Coronary artery (tissue), 2 donors: ENCODE results near the gene UBE2E3.

Experiments
- DNase-seq: peaks from one replicate; pipeline ENCODE4 v3.0.0-alpha.2; 2017; ENCODE audit warnings: low spot score
- H3K27ac ChIP-seq, 2 donors: fragments of 200-600 bp; sonication (generic); one replicate each; pipeline ENCODE4 v1.5.1; 2016 to 2019
- H3K4me3 ChIP-seq: fragments of 200-600 bp; sonication (generic); 2 replicates; pipeline ENCODE4 v1.5.1; 2016; ENCODE audit warnings: mild to moderate bottlenecking, moderate library complexity
- TF ChIP-seq, protein P1 (sequence below): fragments of 200-600 bp; sonication (generic); IDR thresholded peaks from one replicate; pipeline ENCODE4 v1.5.1; 2019; ENCODE audit warnings: antibody characterized with exemption

UBE2E3 gene

DNA sequence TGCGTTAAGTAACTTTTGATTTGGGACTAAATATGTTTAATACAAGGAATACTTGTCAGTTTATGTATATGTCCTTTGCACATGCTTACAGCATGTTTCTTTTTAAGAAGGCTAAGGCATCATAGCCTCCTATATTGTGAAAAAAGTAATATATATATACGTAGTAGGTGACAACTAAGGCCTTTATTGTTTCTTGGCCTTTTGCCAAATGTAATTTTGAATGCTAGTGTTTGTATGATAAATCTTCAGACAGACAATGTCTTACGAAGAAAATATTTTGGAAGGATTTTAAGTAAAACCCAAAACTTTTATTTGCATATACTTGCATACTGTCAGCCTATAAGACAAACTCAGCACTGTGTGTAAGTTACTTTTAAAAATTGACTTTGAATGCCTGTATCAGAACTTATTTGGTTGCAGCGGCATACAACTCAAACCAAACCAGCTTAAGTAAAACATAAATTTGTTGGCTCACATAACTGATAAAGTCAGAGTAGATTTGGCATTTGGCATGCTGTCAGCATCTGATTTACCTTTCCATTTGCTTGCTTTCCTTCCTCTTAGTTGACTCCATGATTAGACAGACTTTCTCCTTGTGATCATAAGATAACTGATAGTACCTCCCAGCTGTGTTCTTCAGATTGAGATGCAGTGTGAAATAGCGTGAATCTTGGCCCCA lies 24.4 kb downstream of the UBE2E3 start:
- H3K4me3 ChIP-seq: no peak overlapping the region
- TF ChIP-seq, protein P1, sequence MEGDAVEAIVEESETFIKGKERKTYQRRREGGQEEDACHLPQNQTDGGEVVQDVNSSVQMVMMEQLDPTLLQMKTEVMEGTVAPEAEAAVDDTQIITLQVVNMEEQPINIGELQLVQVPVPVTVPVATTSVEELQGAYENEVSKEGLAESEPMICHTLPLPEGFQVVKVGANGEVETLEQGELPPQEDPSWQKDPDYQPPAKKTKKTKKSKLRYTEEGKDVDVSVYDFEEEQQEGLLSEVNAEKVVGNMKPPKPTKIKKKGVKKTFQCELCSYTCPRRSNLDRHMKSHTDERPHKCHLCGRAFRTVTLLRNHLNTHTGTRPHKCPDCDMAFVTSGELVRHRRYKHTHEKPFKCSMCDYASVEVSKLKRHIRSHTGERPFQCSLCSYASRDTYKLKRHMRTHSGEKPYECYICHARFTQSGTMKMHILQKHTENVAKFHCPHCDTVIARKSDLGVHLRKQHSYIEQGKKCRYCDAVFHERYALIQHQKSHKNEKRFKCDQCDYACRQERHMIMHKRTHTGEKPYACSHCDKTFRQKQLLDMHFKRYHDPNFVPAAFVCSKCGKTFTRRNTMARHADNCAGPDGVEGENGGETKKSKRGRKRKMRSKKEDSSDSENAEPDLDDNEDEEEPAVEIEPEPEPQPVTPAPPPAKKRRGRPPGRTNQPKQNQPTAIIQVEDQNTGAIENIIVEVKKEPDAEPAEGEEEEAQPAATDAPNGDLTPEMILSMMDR: no peak
- DNase-seq: no peak
- no peak overlapping the region for H3K27ac ChIP-seq

DNA sequence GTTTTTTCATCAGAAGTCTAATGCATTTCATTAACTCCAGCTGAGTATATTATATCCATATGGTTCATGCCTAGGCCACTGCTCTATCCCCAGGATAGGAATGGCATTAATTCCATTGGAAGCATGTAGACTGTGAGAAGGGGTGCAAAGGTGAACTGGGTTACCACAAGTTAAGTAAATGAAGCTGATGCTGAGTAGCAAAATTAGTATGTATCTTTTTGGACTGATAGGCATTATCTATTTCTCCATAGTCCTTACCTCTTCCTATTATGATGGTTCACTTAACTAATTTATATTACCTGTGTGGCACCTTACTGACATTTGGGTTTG lies 24.9 kb downstream of the UBE2E3 start:
- no peak overlapping the region for H3K27ac ChIP-seq
- DNase-seq: no peak
- no peak overlapping the region for H3K4me3 ChIP-seq
- TF ChIP-seq, protein P1: no peak

DNA sequence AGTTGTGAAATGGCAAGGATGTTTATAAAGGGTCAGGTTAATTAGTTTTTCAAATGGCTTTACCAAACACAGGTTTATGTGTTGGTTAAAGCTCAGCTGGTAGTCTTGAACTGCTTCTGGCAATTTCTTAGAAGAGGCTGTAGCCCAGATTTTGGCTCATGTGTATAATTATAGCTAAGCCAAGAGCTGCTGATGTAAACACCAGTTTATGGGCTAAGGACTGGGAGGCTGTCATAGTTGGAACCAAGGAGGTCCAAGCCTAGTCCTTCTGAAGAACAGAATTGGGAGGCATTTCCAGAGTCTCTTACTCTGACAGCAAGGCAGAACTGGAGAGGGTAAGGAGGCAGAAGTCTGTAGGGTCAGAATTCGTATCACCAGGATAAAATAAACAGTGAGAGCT lies 25.4 kb downstream of the UBE2E3 start:
- TF ChIP-seq, protein P1: no peak
- Histone ChIP-seq H3K4me3 (no peak overlapping the region), H3K27ac (no peak overlapping the region)
- DNase-seq: no peak

DNA sequence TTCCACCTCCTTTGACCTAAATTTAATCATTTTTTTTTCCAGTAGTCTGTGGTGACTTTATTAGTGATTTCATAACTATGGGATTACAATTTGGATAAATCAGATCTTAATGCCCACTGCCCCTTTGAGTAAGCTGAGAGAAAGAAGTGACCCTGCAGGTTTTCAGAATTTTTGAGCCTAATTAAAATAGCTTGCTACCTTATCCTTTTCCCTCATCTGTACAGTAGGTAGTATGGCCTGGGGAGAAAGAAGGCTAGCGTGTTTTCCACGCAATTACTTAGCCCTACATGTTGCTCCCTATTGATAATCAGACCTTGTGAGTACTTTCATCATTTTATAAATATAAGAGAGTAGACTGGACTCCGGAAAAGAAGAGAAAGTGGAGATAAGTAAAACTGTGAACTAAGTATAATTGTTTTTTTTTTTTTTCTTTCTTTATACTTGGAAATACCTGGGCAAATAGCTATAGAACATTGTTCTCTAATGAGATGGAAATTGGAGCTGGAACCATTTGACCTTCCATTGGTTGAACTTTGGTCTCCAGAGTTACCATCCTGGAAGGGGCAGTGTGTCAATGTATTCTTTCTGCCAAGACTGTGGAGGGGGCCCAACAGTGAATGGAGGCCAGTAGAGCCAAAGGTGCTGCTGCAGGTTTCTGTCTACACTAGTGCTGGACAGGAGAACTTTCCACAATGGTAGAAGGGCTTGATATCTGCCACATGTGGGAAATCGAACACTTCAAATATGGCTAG lies 26.9 kb downstream of the UBE2E3 start:
- TF ChIP-seq, protein P1: no peak
- no peak overlapping the region for H3K27ac ChIP-seq
- no peak for DNase-seq
- H3K4me3 ChIP-seq: no peak overlapping the region

DNA sequence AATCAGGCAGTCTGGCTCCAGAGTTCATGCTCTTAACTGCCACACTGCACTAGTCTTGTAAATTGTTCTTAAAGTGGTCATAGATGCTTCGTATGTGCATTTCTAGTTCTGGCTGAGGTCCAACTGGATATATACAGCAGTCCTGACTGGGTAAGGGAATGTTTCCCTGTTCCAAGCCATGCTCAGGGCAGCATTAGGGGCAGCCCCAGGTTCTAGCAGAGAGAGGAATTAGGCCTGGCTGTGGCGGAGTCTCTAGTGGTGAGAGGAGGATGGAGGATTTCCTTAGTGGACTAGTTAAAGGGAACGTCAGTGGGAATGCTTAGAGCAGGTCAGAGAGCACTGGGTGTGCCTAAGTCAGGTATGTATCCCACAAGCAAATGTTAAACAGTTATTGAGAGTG lies 28.0 kb downstream of the UBE2E3 start:
- TF ChIP-seq, protein P1: no peak
- no peak for DNase-seq
- no peak overlapping the region for H3K27ac ChIP-seq
- H3K4me3 ChIP-seq: no peak overlapping the region

DNA sequence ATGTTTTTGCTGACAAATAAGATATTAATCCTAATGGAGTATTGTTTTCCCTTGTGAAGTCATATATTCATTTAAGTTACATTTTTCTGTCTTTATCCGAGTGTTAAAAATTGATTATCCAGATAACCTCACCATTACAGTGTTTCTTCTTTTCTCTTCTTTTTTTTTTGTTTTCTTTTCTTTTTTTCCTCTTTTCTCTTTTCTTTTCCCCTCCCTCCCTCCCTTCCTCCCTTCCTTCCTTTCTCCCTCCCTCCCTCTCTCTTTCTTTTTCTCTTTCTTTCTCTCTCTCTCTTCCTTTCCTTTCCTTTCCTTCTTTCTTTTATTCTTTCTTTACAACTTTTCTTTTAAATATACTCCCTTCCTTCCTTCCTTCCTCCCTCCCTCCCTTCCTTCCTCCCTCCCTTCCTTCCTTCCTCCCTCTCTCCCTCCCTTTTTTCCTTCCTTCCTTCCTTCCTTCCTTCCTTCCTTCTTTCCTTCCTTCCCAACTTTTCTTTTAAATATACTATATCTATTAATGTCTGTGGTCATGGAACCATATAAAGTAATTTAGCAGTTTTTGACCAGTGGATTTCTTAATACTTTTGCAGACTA lies 40.9 kb downstream of the UBE2E3 start:
- no peak overlapping the region for H3K4me3 ChIP-seq
- H3K27ac ChIP-seq: no peak overlapping the region
- TF ChIP-seq, protein P1: no peak
- DNase-seq: no peak

DNA sequence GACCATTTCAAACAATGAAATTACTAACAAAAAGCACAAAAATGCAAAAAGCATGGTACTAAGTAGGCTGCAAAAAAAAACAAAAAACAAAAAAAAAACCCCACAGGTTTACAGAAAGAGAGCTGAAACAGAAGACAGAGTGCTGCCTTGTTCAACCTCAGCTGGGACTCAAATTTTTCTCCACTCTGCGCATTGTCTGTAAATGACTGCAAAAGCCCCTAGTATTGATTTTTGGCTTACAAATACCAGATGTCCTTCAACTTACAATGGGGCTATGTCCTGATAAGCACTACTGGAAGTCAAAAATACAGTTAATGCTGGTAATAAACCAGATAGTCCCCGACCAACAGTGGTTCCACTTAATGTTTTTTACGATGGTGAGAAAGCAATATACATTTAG lies 42.2 kb downstream of the UBE2E3 start:
- TF ChIP-seq, protein P1: no peak
- no peak overlapping the region for H3K27ac ChIP-seq
- no peak overlapping the region for H3K4me3 ChIP-seq
- DNase-seq: no peak
